ENCODE data around the gene KCNH3. TPM values are rescaled to one million over a fixed set of nuclear protein-coding genes. Genes with fewer than 3 reads are reported as not detected.
"Not testable (repeated sequence)": the region's sequence is repeated elsewhere in the genome, so short reads cannot be mapped to it uniquely, and the experiment has no call there.

The KCNH3 gene
- total RNA-seq, 2 experiments from 2014 or later: 0.06 to 0.57 TPM

DNA sequence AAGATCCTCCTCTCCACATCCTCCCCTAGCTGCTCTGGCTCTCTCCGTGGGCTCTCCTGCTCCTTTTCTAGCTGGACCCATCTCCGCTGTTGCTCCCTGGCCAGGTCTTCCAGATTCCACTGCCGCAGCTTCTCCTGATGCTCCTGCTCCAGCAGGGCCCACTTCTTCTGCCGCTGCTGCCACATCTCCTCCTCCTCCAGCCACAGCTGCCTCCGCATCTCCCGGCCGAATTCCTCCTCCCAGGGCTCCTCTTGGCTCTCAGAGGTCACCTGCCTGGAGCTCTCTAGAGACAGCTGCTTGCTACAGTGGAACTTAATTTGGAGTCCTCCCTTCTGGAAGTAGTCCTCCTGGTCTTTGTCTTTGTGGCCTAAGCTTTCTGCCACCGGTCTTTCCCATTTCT lies 61.1 kb downstream of the KCNH3 start:
- TF ChIP-seq EZH2phosphoT487 (IDR thresholded peaks at IDR 0.05; ENCODE audit: borderline replicate concordance, low read depth, low read length): no peak
- TF ChIP-seq, protein P1, sequence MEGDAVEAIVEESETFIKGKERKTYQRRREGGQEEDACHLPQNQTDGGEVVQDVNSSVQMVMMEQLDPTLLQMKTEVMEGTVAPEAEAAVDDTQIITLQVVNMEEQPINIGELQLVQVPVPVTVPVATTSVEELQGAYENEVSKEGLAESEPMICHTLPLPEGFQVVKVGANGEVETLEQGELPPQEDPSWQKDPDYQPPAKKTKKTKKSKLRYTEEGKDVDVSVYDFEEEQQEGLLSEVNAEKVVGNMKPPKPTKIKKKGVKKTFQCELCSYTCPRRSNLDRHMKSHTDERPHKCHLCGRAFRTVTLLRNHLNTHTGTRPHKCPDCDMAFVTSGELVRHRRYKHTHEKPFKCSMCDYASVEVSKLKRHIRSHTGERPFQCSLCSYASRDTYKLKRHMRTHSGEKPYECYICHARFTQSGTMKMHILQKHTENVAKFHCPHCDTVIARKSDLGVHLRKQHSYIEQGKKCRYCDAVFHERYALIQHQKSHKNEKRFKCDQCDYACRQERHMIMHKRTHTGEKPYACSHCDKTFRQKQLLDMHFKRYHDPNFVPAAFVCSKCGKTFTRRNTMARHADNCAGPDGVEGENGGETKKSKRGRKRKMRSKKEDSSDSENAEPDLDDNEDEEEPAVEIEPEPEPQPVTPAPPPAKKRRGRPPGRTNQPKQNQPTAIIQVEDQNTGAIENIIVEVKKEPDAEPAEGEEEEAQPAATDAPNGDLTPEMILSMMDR (conservative IDR thresholded peaks at IDR 0.05; ENCODE audit: low read length): no peak
- H3K9me2 ChIP-seq (ENCODE audit: insufficient read depth, low read length): no peaks in the 10 kb centered on the region
- no peak overlapping the region for H3K4me2 ChIP-seq (ENCODE audit: low read length)
- no TSS peak for BruUV-seq (replicated peaks)
- peaks cover 4% of the 10 kb centered on the region for H3K4me1 ChIP-seq (ENCODE audit: insufficient read depth, low read length, poor library complexity, severe bottlenecking)
- no peak for DNase-seq (ENCODE audit: low spot score)
- H3K9me3 ChIP-seq (ENCODE audit: low read length): no peaks in the 10 kb centered on the region
- H3K79me2 ChIP-seq (ENCODE audit: insufficient read depth, low read depth, low read length): no peaks in the 10 kb centered on the region
- CTCF ChIA-PET (ENCODE audit: unreplicated experiment): no interaction called here
- no peaks in the 10 kb centered on the region for H4K20me1 ChIP-seq (ENCODE audit: insufficient read depth, low read length)
- H3K27ac ChIP-seq (ENCODE audit: low read depth, low read length, poor library complexity, severe bottlenecking): no peak overlapping the region
- H2AFZ ChIP-seq (ENCODE audit: low read length): no peak overlapping the region
- H3K4me3 ChIP-seq (ENCODE audit: low read depth, low read length, poor library complexity, severe bottlenecking): no peak overlapping the region
- POLR2A ChIA-PET: interaction anchor here (0.6 kb wide), 1 partner anchor 10 kb away, joined by 3 read pairs; no protein-coding TSS in a partner anchor
- no peaks in the 10 kb centered on the region for H3K36me3 ChIP-seq (ENCODE audit: insufficient read depth, low read length)
- intact Hi-C loops (cut with micrococcal nuclease; ENCODE audit: unreplicated experiment): no loop called here

DNA sequence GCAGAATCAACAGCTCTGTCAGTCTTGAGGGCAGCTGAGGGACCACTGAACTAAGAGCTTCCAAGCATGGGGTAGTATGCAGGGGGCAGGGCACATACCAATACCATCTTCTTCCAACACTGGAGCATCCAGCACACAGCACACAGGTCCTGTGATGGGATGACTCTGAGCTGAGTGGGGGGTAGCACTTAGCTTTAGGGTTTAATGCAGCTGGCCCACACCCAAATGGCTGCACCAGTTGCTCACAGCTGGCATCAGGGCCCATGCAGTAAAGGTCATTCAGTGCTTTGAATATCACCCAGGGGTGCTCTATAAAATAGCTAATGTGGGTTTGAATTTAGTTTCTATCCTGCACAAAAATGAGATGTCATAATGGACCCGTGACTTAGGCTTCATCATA lies 64.9 kb downstream of the KCNH3 start:
- Histone ChIP-seq H4K20me1 (ENCODE audit: insufficient read depth, low read length) (no peaks in the 10 kb centered on the region), H3K9me3 (ENCODE audit: low read length) (no peaks in the 10 kb centered on the region), H3K36me3 (ENCODE audit: insufficient read depth, low read length) (no peaks in the 10 kb centered on the region), H3K4me1 (ENCODE audit: insufficient read depth, low read length, poor library complexity, severe bottlenecking) (peaks cover 10% of the 10 kb centered on the region), H3K27ac (ENCODE audit: low read depth, low read length, poor library complexity, severe bottlenecking) (no peak overlapping the region), H3K79me2 (ENCODE audit: insufficient read depth, low read depth, low read length) (no peaks in the 10 kb centered on the region), H3K9me2 (ENCODE audit: insufficient read depth, low read length) (no peaks in the 10 kb centered on the region), H3K4me3 (ENCODE audit: low read depth, low read length, poor library complexity, severe bottlenecking) (no peak overlapping the region), H2AFZ (ENCODE audit: low read length) (no peak overlapping the region), H3K4me2 (ENCODE audit: low read length) (no peak overlapping the region)
- intact Hi-C loops (cut with micrococcal nuclease; ENCODE audit: unreplicated experiment): no loop called here
- ChIA-PET POLR2A (interaction anchor here (1.6 kb wide), 1 partner anchor 9 kb away, joined by 4 read pairs; no protein-coding TSS in a partner anchor), CTCF (ENCODE audit: unreplicated experiment) (no interaction called here)
- DNase-seq (ENCODE audit: low spot score): no peak
- BruUV-seq (replicated peaks): no TSS peak
- TF ChIP-seq, protein P1 (conservative IDR thresholded peaks at IDR 0.05; ENCODE audit: low read length): no peak
- no peak for TF ChIP-seq EZH2phosphoT487 (IDR thresholded peaks at IDR 0.05; ENCODE audit: borderline replicate concordance, low read depth, low read length)

DNA sequence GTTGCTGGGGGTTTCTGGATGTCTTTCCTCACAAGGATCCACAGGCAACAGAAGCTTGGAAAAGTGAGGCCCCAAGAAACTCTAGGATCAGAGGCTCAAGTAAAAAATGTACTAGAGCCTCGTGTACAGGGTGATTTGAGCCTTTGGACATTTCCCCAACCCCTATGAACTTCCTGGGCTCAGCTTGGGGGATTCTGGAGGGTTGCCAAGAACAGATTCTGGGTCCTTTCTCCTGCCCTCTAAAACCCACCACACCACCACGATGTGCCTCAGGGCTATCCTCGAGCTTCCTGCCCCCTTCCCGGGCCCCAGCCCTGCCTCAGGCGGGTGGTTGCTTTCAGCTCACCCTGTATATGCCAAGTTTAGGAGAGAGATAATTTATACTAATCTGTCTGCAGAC lies 66.0 kb downstream of the KCNH3 start:
- Histone ChIP-seq H4K20me1 (ENCODE audit: insufficient read depth, low read length) (no peaks in the 10 kb centered on the region), H3K9me2 (ENCODE audit: insufficient read depth, low read length) (no peaks in the 10 kb centered on the region), H3K4me1 (ENCODE audit: insufficient read depth, low read length, poor library complexity, severe bottlenecking) (peaks cover 10% of the 10 kb centered on the region), H3K27ac (ENCODE audit: low read depth, low read length, poor library complexity, severe bottlenecking) (no peak overlapping the region), H3K4me3 (ENCODE audit: low read depth, low read length, poor library complexity, severe bottlenecking) (no peak overlapping the region), H3K36me3 (ENCODE audit: insufficient read depth, low read length) (no peaks in the 10 kb centered on the region), H2AFZ (ENCODE audit: low read length) (no peak overlapping the region), H3K4me2 (ENCODE audit: low read length) (0 out of 2 replicates have a peak overlapping the region, but pooled peaks have one; percentile 10), H3K9me3 (ENCODE audit: low read length) (no peaks in the 10 kb centered on the region), H3K79me2 (ENCODE audit: insufficient read depth, low read depth, low read length) (no peaks in the 10 kb centered on the region)
- intact Hi-C loops (cut with micrococcal nuclease; ENCODE audit: unreplicated experiment): no loop called here
- no peak for DNase-seq (ENCODE audit: low spot score)
- no peak for TF ChIP-seq EZH2phosphoT487 (IDR thresholded peaks at IDR 0.05; ENCODE audit: borderline replicate concordance, low read depth, low read length)
- TF ChIP-seq, protein P1 (conservative IDR thresholded peaks at IDR 0.05; ENCODE audit: low read length): no peak
- ChIA-PET POLR2A (interaction anchor here (0.7 to 1.2 kb wide), 4 partner anchors 14 to 458 kb away, joined by 3 to 8 read pairs (median 4); no protein-coding TSS in a partner anchor), CTCF (ENCODE audit: unreplicated experiment) (no interaction called here)
- no TSS peak for BruUV-seq (replicated peaks)

DNA sequence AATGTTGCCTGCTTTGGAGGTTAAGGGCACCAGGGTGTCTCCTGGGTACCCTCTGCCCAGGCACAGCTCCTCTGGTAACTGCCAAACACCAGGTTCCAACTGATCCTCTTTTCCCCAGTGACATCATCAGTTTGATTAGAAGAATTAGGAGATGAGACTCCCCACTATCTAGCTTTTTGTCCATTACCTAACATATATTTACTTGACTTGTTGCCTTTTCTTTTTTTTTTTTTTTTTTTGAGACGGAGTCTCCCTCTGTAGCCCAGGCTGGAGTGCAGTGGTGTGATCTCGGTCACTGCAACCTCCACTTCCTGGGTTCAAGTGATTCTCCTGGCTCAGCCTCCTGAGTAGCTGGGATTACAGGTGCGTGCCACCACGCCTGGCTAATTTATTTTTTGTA lies 66.7 kb downstream of the KCNH3 start, which contains the start of gene FAM186B:
Gene FAM186B (minus strand): TSS at position 101 of the 400 bp plus-strand sequence. CDS start 162 bp downstream, outside the sequence.
- H2AFZ ChIP-seq (ENCODE audit: low read length); CTCF ChIA-PET (ENCODE audit: unreplicated experiment); BruUV-seq (replicated peaks); H3K4me3 ChIP-seq (ENCODE audit: low read depth, low read length, poor library complexity, severe bottlenecking); intact Hi-C loops (cut with micrococcal nuclease; ENCODE audit: unreplicated experiment); H3K27ac ChIP-seq (ENCODE audit: low read depth, low read length, poor library complexity, severe bottlenecking); H3K36me3 ChIP-seq (ENCODE audit: insufficient read depth, low read length); DNase-seq (ENCODE audit: low spot score); H3K4me1 ChIP-seq (ENCODE audit: insufficient read depth, low read length, poor library complexity, severe bottlenecking); H3K79me2 ChIP-seq (ENCODE audit: insufficient read depth, low read depth, low read length); H3K9me3 ChIP-seq (ENCODE audit: low read length); H4K20me1 ChIP-seq (ENCODE audit: insufficient read depth, low read length); H3K9me2 ChIP-seq (ENCODE audit: insufficient read depth, low read length): not testable (repeated sequence)
- H3K4me2 ChIP-seq (ENCODE audit: low read length): 0 out of 2 replicates have a peak within 1 kb of the TSS, but pooled peaks have one; percentile 10
- POLR2A ChIA-PET: interaction anchor here (0.7 to 1.2 kb wide), 3 partner anchors 13 to 458 kb away, joined by 3 to 8 read pairs (median 4); no protein-coding TSS in a partner anchor
